K562 (cell line): ENCODE results near the gene SANBR. TPM values are rescaled to one million over a fixed set of nuclear protein-coding genes. Genes with fewer than 3 reads are reported as not detected.

Experiments used
- ATAC-seq: fragments of 200-7000 bp; cut with Tn5 transposase; 3 replicates; pipeline ENCODE4 v1.9.1; 2020; ENCODE audit warnings: moderate library complexity
- BruUV-seq: library from RNA; stranded (reverse); fragments of 400-500 nt; replicated peaks from 2 replicates; lab custom pipeline; 2021; lab: Mats Ljungman, UMichigan
- CTCF ChIA-PET: fragments of 300-600 bp; formaldehyde crosslinking; extraction: SDS; loops from one replicate; lab custom pipeline; 2021; ENCODE audit warnings: low intra/inter-chr PET ratio; lab: Yijun Ruan, JAX
- POLR2A ChIA-PET: fragments of 300-600, 350-650 bp; sonication (Branson Sonifier 250); formaldehyde crosslinking; extraction: SDS; loops from one replicate; lab custom pipeline; 2021; ENCODE audit warnings: antibody characterized with exemption, inconsistent platforms; lab: Yijun Ruan, JAX
- DNase-seq, 4 experiments: peaks; one replicate each; pipeline versions ENCODE4 v3.0.0 to v3.0.0-alpha.2; 2011 to 2018; ENCODE audit warnings: low spot score in 3 of 4, mixed read lengths in 3 of 4; ENCODE audit errors: extremely low read depth in 1 of 4
- FAIRE-seq: peaks from 2 replicates; lab custom pipeline; 2011; peaks lifted over from hg19 to GRCh38; lab: Jason Lieb, UNC
- H2AFZ ChIP-seq: 2 replicates; pipeline ENCODE4 v1.6.0; 2011; ENCODE audit warnings: low read depth, low read length, control low read depth, inconsistent platforms
- H3K27ac ChIP-seq: fragments of 200-600 bp; 3 replicates; pipeline ENCODE4 v1.8.0; 2011; ENCODE audit warnings: low read depth, mild to moderate bottlenecking, control low read depth, inconsistent platforms, low read length, moderate library complexity, mixed read lengths; ENCODE audit errors: extremely low read depth
- H3K27me3 ChIP-seq, 2 experiments: fragments of 300-600 bp in 1 of 2; 2 replicates in 1 of 2; 3 replicates in 1 of 2; pipeline versions ENCODE4 v1.6.0 to v1.8.0; 2011; ENCODE audit warnings: inconsistent platforms in 2 of 2, low read length in 2 of 2, mild to moderate bottlenecking in 1 of 2, mixed read lengths in 1 of 2, moderate library complexity in 1 of 2; ENCODE audit not compliant: control insufficient read depth in 2 of 2, insufficient read depth in 2 of 2
- H3K36me3 ChIP-seq: fragments of 300-600 bp; 3 replicates; pipeline ENCODE4 v1.8.0; 2011; ENCODE audit warnings: mild to moderate bottlenecking, low read length, inconsistent platforms; ENCODE audit not compliant: control insufficient read depth, insufficient read depth
- H3K4me1 ChIP-seq, 2 experiments: fragments of 200-600 bp in 1 of 2; replicated peaks in 1 of 2; 2 replicates in 1 of 2; 3 replicates in 1 of 2; pipeline versions ENCODE4 v1.5.1 to v1.8.0; 2011; ENCODE audit warnings: inconsistent platforms in 2 of 2, low read length in 2 of 2, mild to moderate bottlenecking in 1 of 2, mixed read lengths in 1 of 2, moderate library complexity in 1 of 2; ENCODE audit not compliant: control insufficient read depth in 2 of 2, insufficient read depth in 2 of 2
- H3K4me2 ChIP-seq: 2 replicates; pipeline ENCODE4 v1.6.1; 2011; ENCODE audit warnings: low read length, control low read depth, inconsistent platforms, mixed read lengths; ENCODE audit not compliant: insufficient read depth
- H3K4me3 ChIP-seq: fragments of 200-600 bp; sonication (generic), shearing (Covaris generic); 2 replicates; pipeline ENCODE4 v1.5.1; 2016; ENCODE audit warnings: control low read depth, inconsistent platforms
- H3K79me2 ChIP-seq: fragments of 200-600 bp; 3 replicates; pipeline ENCODE4 v1.8.0; 2011; ENCODE audit warnings: low read length, inconsistent platforms; ENCODE audit not compliant: control insufficient read depth, insufficient read depth
- H3K9ac ChIP-seq, 2 experiments: 2 replicates each; pipeline versions ENCODE4 v1.6.0 to v1.6.1; 2011; ENCODE audit warnings: low read depth in 2 of 2, low read length in 2 of 2, control low read depth in 1 of 2, inconsistent platforms in 1 of 2, mild to moderate bottlenecking in 1 of 2, mixed read lengths in 1 of 2; ENCODE audit not compliant: insufficient read depth in 1 of 2
- H3K9me1 ChIP-seq: one replicate; pipeline ENCODE4 v1.6.0; 2011; ENCODE audit warnings: inconsistent platforms, mild to moderate bottlenecking, low read length, moderate library complexity; ENCODE audit not compliant: control insufficient read depth, insufficient read depth
- H3K9me3 ChIP-seq: replicated peaks from 2 replicates; pipeline ENCODE4 v1.5.1; 2011; ENCODE audit warnings: low read depth, low read length, inconsistent platforms; ENCODE audit not compliant: control insufficient read depth, insufficient read depth
- H4K20me1 ChIP-seq: replicated peaks from 2 replicates; pipeline ENCODE4 v1.6.1; 2011; ENCODE audit warnings: low read length, inconsistent platforms, mixed read lengths; ENCODE audit not compliant: control insufficient read depth, insufficient read depth
- EGR1 ChIP-seq: fragments of 450-650 bp; conservative IDR thresholded peaks from 2 replicates; pipeline ENCODE4 v1.6.1; 2017; ENCODE audit warnings: mild to moderate bottlenecking
- FOXK1 ChIP-seq: sonication (generic); formaldehyde crosslinking; IDR thresholded peaks from 2 replicates; pipeline ENCODE4 v1.8.0; 2022; ENCODE audit warnings: missing genetic modification reagents, mild to moderate bottlenecking, borderline replicate concordance
- REST ChIP-seq, 2 experiments: fragments of 450-650 bp; formaldehyde crosslinking in 1 of 2; IDR thresholded peaks; 2 replicates each; pipeline versions ENCODE4 v1.4.0 to v1.6.1; 2014 to 2020; ENCODE audit warnings: mild to moderate bottlenecking in 2 of 2, borderline replicate concordance in 1 of 2, low read depth in 1 of 2
- TAL1 ChIP-seq: fragments of 450-650 bp; IDR thresholded peaks from 2 replicates; pipeline ENCODE4 v1.6.1; 2016; ENCODE audit warnings: mild to moderate bottlenecking
- THAP7 ChIP-seq: fragments of 250-450 bp; sonication (Bioruptor Pico); IDR thresholded peaks from 2 replicates; pipeline ENCODE4 v1.5.0; 2021
- USF1 ChIP-seq: sonication (generic); formaldehyde crosslinking; IDR thresholded peaks from 2 replicates; pipeline ENCODE4 v1.9.0; 2022; ENCODE audit warnings: mild to moderate bottlenecking, missing genetic modification reagents
- ZNF324 ChIP-seq: fragments of 250-450 bp; sonication (Bioruptor Pico); IDR thresholded peaks from 2 replicates; pipeline ENCODE4 v1.4.0; 2020; ENCODE audit warnings: mild to moderate bottlenecking
- ZNF395 ChIP-seq: fragments of 200-800 bp; sonication (Bioruptor generic); IDR thresholded peaks from 2 replicates; pipeline ENCODE4 v1.6.1; 2017; ENCODE audit warnings: missing genetic modification characterization, missing compliant biosample characterization
- ZNF644 ChIP-seq: fragments of 200-800 bp; sonication (Bioruptor generic); IDR thresholded peaks from 2 replicates; pipeline ENCODE4 v1.6.1; 2016; ENCODE audit warnings: low read depth, missing genetic modification characterization, missing compliant biosample characterization
- WGBS: fragments of 100-300 bp; shearing (Covaris generic); methylation state at CpG from one replicate; pipeline ENCODE4 v1.1.6; 2016; ENCODE audit warnings: low coverage, mixed read lengths; ENCODE audit not compliant: insufficient coverage; ENCODE audit errors: missing lambda C conversion rate; 5-methylcytosine and 5-hydroxymethylcytosine counted together
- in situ Hi-C: fragments of 300-500 bp; cut with MboI; formaldehyde crosslinking; loops from 4 replicates; pipeline ENCODE4 v1.15.0; 2018; ENCODE audit warnings: inconsistent platforms, mixed read lengths
- intact Hi-C: fragments of 100-400 bp; cut with micrococcal nuclease; formaldehyde crosslinking; loops from 2 replicates; pipeline ENCODE4 v1.14.2; 2022
- polyA plus RNA-seq, 8 experiments: library from polyadenylated mRNA; depleted of rRNA in 4 of 8; stranded (reverse) in 5 of 8; unstranded in 3 of 8; fragments of >200 nt; fragmentation: Nextera tagmentation in 2 of 8; fragmentation: Illumina TruSeq in 1 of 8; extraction: Ambion mirVana in 2 of 8; extraction: Trizol in 1 of 8; gene quantifications; 2 replicates each; pipeline versions ENCODE4 v1.2.1 to v1.2.3, GENCODE V29; 2011 to 2014; ENCODE audit warnings: inconsistent platforms in 1 of 8, missing spikeins in 1 of 8
- total RNA-seq, 7 experiments: library from RNA; depleted of rRNA in 6 of 7; stranded (reverse); fragments of >200 nt in 6 of 7; fragmentation: Illumina TruSeq in 2 of 7; extraction: Trizol in 2 of 7; gene quantifications; 2 replicates each; pipeline versions ENCODE4 v1.2.1 to v1.2.3, GENCODE V29; 2011 to 2021; ENCODE audit warnings: low replicate concordance in 1 of 7

The SANBR gene
- total and polyA plus RNA-seq, 9 of the 15 experiments (the other 6 are each of a cell fraction or from before 2014, with no cell fraction given): 1.5 to 7.7 (median 6.2) TPM

GRCh38 chr2:61018318-61018755 is 47.3 kb upstream of the SANBR start (continued):
- TF ChIP-seq ZNF395 (CRISPR knock-in tag): no peak

GRCh38 chr2:61018798-61019197 is 46.9 kb upstream of the SANBR start:
- Histone ChIP-seq H3K36me3 (peaks cover 14% of the 10 kb centered on the region; the same call in 1 of the 3 replicates), H3K4me2 (peak overlapping the region; percentile 98), H3K27me3 (no peaks in the 10 kb centered on the region), H3K9me1 (no peaks in the 10 kb centered on the region), H2AFZ (no peak overlapping the region), H3K9ac (peak overlapping the region; percentile 35 to 97; a peak in 3 of 4 replicates), H3K79me2 (peaks cover 59% of the 10 kb centered on the region), H3K4me3 (peak overlapping the region; percentile 90), H4K20me1 (no peaks in the 10 kb centered on the region), H3K9me3 (no peaks in the 10 kb centered on the region), H3K4me1 (peaks cover 0 to 4% of the 10 kb centered on the region in 2 experiments; a peak in 2 of 5 replicates), H3K27ac (peak overlapping the region; percentile 99; the same call in 2 of the 3 replicates)
- DNase-seq (no peak), FAIRE-seq (no peak), ATAC-seq (no peak)
- in situ Hi-C loops (no loop called here), intact Hi-C loops (loop anchor here (5.0 kb wide), 1 partner anchor 159 kb away; no protein-coding TSS in a partner anchor)
- WGBS: 6% methylated on average over 6 of the region's 6 CpGs
- CTCF ChIA-PET: no interaction called here
- no TSS peak for BruUV-seq
- POLR2A ChIA-PET: no interaction called here
- no peak for TF ChIP-seq TAL1
- TF ChIP-seq ZNF324 (CRISPR knock-in tag): no peak
- TF ChIP-seq USF1 (CRISPR knock-in tag): no peak
- no peak for TF ChIP-seq FOXK1
- no peak for TF ChIP-seq EGR1
- no peak for TF ChIP-seq REST (IDR thresholded peaks at IDR 0.05; ENCODE audit: borderline replicate concordance)
- no peak for TF ChIP-seq REST (CRISPR knock-in tag; IDR thresholded peaks at IDR 0.05; ENCODE audit: low read depth)
- TF ChIP-seq THAP7 (CRISPR knock-in tag): no peak
- TF ChIP-seq ZNF644: no peak
